ENCODE measurements around the gene ILK.

DNA sequence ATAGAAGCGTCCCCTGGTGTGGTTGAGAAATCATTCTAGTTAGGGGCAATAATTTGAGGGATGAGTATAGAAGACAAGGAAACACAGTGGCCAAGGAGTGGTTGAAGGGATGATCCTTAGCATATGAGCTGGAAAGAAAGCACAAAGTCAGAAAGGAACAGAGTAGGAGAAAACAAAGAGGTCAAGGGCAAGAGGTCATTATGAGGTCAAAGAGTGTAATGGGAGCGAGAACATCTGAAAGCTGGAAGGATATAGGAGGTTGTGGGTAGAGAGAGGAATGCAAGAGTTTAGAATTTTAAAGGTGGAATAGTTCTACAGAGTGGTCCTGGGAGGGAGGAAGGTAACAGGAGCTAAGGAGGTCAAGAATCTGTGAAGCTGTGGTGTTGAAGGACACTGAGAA, 50.1 kb downstream of the ILK start:
- TF ChIP-seq POLR2AphosphoS5 (IDR thresholded peaks at IDR 0.05), result no peak
- TF ChIP-seq, protein P1, sequence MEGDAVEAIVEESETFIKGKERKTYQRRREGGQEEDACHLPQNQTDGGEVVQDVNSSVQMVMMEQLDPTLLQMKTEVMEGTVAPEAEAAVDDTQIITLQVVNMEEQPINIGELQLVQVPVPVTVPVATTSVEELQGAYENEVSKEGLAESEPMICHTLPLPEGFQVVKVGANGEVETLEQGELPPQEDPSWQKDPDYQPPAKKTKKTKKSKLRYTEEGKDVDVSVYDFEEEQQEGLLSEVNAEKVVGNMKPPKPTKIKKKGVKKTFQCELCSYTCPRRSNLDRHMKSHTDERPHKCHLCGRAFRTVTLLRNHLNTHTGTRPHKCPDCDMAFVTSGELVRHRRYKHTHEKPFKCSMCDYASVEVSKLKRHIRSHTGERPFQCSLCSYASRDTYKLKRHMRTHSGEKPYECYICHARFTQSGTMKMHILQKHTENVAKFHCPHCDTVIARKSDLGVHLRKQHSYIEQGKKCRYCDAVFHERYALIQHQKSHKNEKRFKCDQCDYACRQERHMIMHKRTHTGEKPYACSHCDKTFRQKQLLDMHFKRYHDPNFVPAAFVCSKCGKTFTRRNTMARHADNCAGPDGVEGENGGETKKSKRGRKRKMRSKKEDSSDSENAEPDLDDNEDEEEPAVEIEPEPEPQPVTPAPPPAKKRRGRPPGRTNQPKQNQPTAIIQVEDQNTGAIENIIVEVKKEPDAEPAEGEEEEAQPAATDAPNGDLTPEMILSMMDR (IDR thresholded peaks at IDR 0.05), result no peak
